ENCODE data around the gene WASF2.

WASF2 gene

GRCh38 chr1:27379564-27380122 lies 110.3 kb downstream of the WASF2 start:
- no peaks in the 10 kb centered on the region for H3K9me2 ChIP-seq (ENCODE audit: low read depth, low read length)
- no peaks in the 10 kb centered on the region for H3K36me3 ChIP-seq (ENCODE audit: insufficient read depth, low read length)
- H3K27me3 ChIP-seq (ENCODE audit: insufficient read depth, low read length), result peaks cover 8% of the 10 kb centered on the region; the same call in 1 of the 2 replicates
- H3K9me3 ChIP-seq (ENCODE audit: low read length), result no peaks in the 10 kb centered on the region
- H3K4me2 ChIP-seq (ENCODE audit: low read length), result no peak overlapping the region
- no peaks in the 10 kb centered on the region for H3F3A ChIP-seq (ENCODE audit: insufficient read depth, low read length)
- no peak overlapping the region for H3K27ac ChIP-seq (ENCODE audit: low read depth, low read length, poor library complexity, severe bottlenecking)
- TF ChIP-seq EZH2 (IDR thresholded peaks at IDR 0.05; ENCODE audit: borderline replicate concordance, low read length) (no peak), CTCF (IDR thresholded peaks at IDR 0.05; ENCODE audit: low read length) (no peak)
- no peaks in the 10 kb centered on the region for H4K20me1 ChIP-seq (ENCODE audit: insufficient read depth, low read length)
- H3K9ac ChIP-seq (ENCODE audit: low read length), result no peak overlapping the region
- no peaks in the 10 kb centered on the region for H3K4me1 ChIP-seq (ENCODE audit: insufficient read depth, low read length, severe bottlenecking)
- H2AFZ ChIP-seq (ENCODE audit: low read length), result no peak overlapping the region
- H3K4me3 ChIP-seq (ENCODE audit: low read depth, low read length, poor library complexity, severe bottlenecking), result no peak overlapping the region
- H3K79me2 ChIP-seq (ENCODE audit: insufficient read depth, low read length), result no peaks in the 10 kb centered on the region

GRCh38 chr1:27377760-27378495 lies 112.0 kb downstream of the WASF2 start:
- Histone ChIP-seq H3K27me3 (ENCODE audit: insufficient read depth, low read length) (0 out of 2 replicates have a peak, but pooled peaks cover 5% of the 10 kb centered on the region), H2AFZ (ENCODE audit: low read length) (no peak overlapping the region), H3K79me2 (ENCODE audit: insufficient read depth, low read length) (no peaks in the 10 kb centered on the region), H3K9ac (ENCODE audit: low read length) (no peak overlapping the region), H4K20me1 (ENCODE audit: insufficient read depth, low read length) (no peaks in the 10 kb centered on the region), H3F3A (ENCODE audit: insufficient read depth, low read length) (no peaks in the 10 kb centered on the region), H3K9me3 (ENCODE audit: low read length) (no peaks in the 10 kb centered on the region), H3K4me3 (ENCODE audit: low read depth, low read length, poor library complexity, severe bottlenecking) (no peak overlapping the region), H3K9me2 (ENCODE audit: low read depth, low read length) (no peaks in the 10 kb centered on the region), H3K4me2 (ENCODE audit: low read length) (no peak overlapping the region), H3K27ac (ENCODE audit: low read depth, low read length, poor library complexity, severe bottlenecking) (no peak overlapping the region), H3K4me1 (ENCODE audit: insufficient read depth, low read length, severe bottlenecking) (no peaks in the 10 kb centered on the region), H3K36me3 (ENCODE audit: insufficient read depth, low read length) (no peaks in the 10 kb centered on the region)
- TF ChIP-seq EZH2 (IDR thresholded peaks at IDR 0.05; ENCODE audit: borderline replicate concordance, low read length) (no peak), CTCF (IDR thresholded peaks at IDR 0.05; ENCODE audit: low read length) (no peak)

GRCh38 chr1:27374362-27375086 lies 115.4 kb downstream of the WASF2 start, which contains the start of gene FCN3:
Gene FCN3, minus strand, starts transcription at chr1:27374824. Its CDS starts 6 bp downstream, at chr1:27374818.
- Histone ChIP-seq H3K9me2 (ENCODE audit: low read depth, low read length) (no peaks in the 10 kb centered on the region), H3F3A (ENCODE audit: insufficient read depth, low read length) (no peaks in the 10 kb centered on the region), H3K36me3 (ENCODE audit: insufficient read depth, low read length) (no peaks in the 10 kb centered on the region), H3K4me2 (ENCODE audit: low read length) (no peak within 1 kb of the TSS), H3K9ac (ENCODE audit: low read length) (no peak within 1 kb of the TSS), H2AFZ (ENCODE audit: low read length) (no peak within 1 kb of the TSS), H4K20me1 (ENCODE audit: insufficient read depth, low read length) (no peaks in the 10 kb centered on the region), H3K4me3 (ENCODE audit: low read depth, low read length, poor library complexity, severe bottlenecking) (no peak within 1 kb of the TSS), H3K27ac (ENCODE audit: low read depth, low read length, poor library complexity, severe bottlenecking) (no peak within 1 kb of the TSS), H3K79me2 (ENCODE audit: insufficient read depth, low read length) (no peaks in the 10 kb centered on the region), H3K9me3 (ENCODE audit: low read length) (no peaks in the 10 kb centered on the region), H3K27me3 (ENCODE audit: insufficient read depth, low read length) (0 out of 2 replicates have a peak, but pooled peaks cover 5% of the 10 kb centered on the region), H3K4me1 (ENCODE audit: insufficient read depth, low read length, severe bottlenecking) (peaks cover 4% of the 10 kb centered on the region)
- TF ChIP-seq CTCF (IDR thresholded peaks at IDR 0.05; ENCODE audit: low read length) (no peak), EZH2 (IDR thresholded peaks at IDR 0.05; ENCODE audit: borderline replicate concordance, low read length) (no peak)

Data from OCI-LY1 (cell line).